ENCODE measurements around the gene CTSK.

GRCh38 chr1:150808121-150808520, at the start of gene CTSK:
- TF ChIP-seq ELK1 (IDR thresholded peaks at IDR 0.05; ENCODE audit: borderline replicate concordance, low read depth, low read length) = no peak
- TF ChIP-seq CTCF (conservative IDR thresholded peaks at IDR 0.05; ENCODE audit: low read depth, low read length) = no peak
- TF ChIP-seq RFX5 (IDR thresholded peaks at IDR 0.05; ENCODE audit: low read depth, low read length) = no peak
- TF ChIP-seq MXI1 (IDR thresholded peaks at IDR 0.05; ENCODE audit: borderline replicate concordance, low read depth, low read length) = no peak
- no peak for TF ChIP-seq MAFK (IDR thresholded peaks at IDR 0.05; ENCODE audit: low read depth, low read length)
- TF ChIP-seq RCOR1 (IDR thresholded peaks at IDR 0.05; ENCODE audit: insufficient replicate concordance, low read length) = no peak
- no peak for TF ChIP-seq POLR2A (IDR thresholded peaks at IDR 0.05; ENCODE audit: low read depth, low read length)
- TF ChIP-seq RAD21 (IDR thresholded peaks at IDR 0.05; ENCODE audit: low read length) = no peak

Measured in IMR-90 (cell line).